DLD1 (cell line): ENCODE data around the gene AGBL4.

Experiments used
- in situ Hi-C: cut with HindIII; loops from 2 replicates; pipeline ENCODE4 v1.10.0; 2017; ENCODE audit warnings: low sequenced_read_pairs

AGBL4 gene

GRCh38 chr1:48693674-48694320, 1330.0 kb downstream of the AGBL4 start:
- in situ Hi-C loops, result no loop called here

- in situ Hi-C loops, result no loop called here
These were observed 1330.6 kb downstream of the AGBL4 start for GRCh38 chr1:48693180-48693579.

- in situ Hi-C loops, result no loop called here
These were observed 1331.5 kb downstream of the AGBL4 start for GRCh38 chr1:48692235-48692634.

GRCh38 chr1:48691429-48692001, 1332.2 kb downstream of the AGBL4 start:
- in situ Hi-C loops, result no loop called here

GRCh38 chr1:48688102-48688760, 1335.5 kb downstream of the AGBL4 start:
- in situ Hi-C loops, result no loop called here

GRCh38 chr1:48687282-48688045, 1336.3 kb downstream of the AGBL4 start:
- in situ Hi-C loops, result no loop called here

- in situ Hi-C loops, result no loop called here
These were observed 1337.6 kb downstream of the AGBL4 start for GRCh38 chr1:48686159-48686558.

GRCh38 chr1:48684381-48684780, 1339.4 kb downstream of the AGBL4 start:
- in situ Hi-C loops, result no loop called here

GRCh38 chr1:48683839-48684238, 1339.9 kb downstream of the AGBL4 start:
- in situ Hi-C loops, result no loop called here

GRCh38 chr1:48681476-48682305, 1342.1 kb downstream of the AGBL4 start:
- in situ Hi-C loops, result no loop called here

GRCh38 chr1:48680411-48681035, 1343.2 kb downstream of the AGBL4 start:
- in situ Hi-C loops, result no loop called here

- in situ Hi-C loops, result no loop called here
These were observed 1343.9 kb downstream of the AGBL4 start for GRCh38 chr1:48679859-48680258.

GRCh38 chr1:48678710-48679505, 1344.8 kb downstream of the AGBL4 start:
- in situ Hi-C loops, result no loop called here

GRCh38 chr1:48677306-48678287, 1346.2 kb downstream of the AGBL4 start:
- in situ Hi-C loops, result no loop called here

- in situ Hi-C loops, result no loop called here
These were observed 1346.9 kb downstream of the AGBL4 start for GRCh38 chr1:48676822-48677221.

GRCh38 chr1:48676376-48676775, 1347.4 kb downstream of the AGBL4 start:
- in situ Hi-C loops, result no loop called here

GRCh38 chr1:48675251-48675650, 1348.5 kb downstream of the AGBL4 start:
- in situ Hi-C loops, result no loop called here

- in situ Hi-C loops, result no loop called here
These were observed 1349.1 kb downstream of the AGBL4 start for GRCh38 chr1:48674641-48675040.
